Posterior cingulate gyrus (tissue), 11 donors: ENCODE data around the gene FLRT2.

Experiments
- DNase-seq, 10 donors: peaks; one replicate each; pipeline versions ENCODE4 v3.0.0 to v3.0.0-alpha.2; 2020 to 2021; ENCODE audit warnings: mixed read lengths in 3 of 10
- intact Hi-C: fragments of 100-400 bp; cut with DNase I; formaldehyde crosslinking; loops from one replicate; pipeline ENCODE4 v1.15.1; 2023

Gene FLRT2

GRCh38 chr14:85554106-85554505 lies 24.2 kb downstream of the FLRT2 start:
- intact Hi-C loops = no loop called here
- no peak for DNase-seq

GRCh38 chr14:85556267-85556666 lies 26.3 kb downstream of the FLRT2 start:
- DNase-seq = peak in 1 of 10 donors; percentile 41
- intact Hi-C loops = no loop called here

GRCh38 chr14:85558505-85558904 lies 28.6 kb downstream of the FLRT2 start:
- DNase-seq = no peak
- intact Hi-C loops = no loop called here

- no peak for DNase-seq
- intact Hi-C loops = no loop called here
Observed at GRCh38 chr14:85562630-85563029, 32.7 kb downstream of the FLRT2 start.

DNA sequence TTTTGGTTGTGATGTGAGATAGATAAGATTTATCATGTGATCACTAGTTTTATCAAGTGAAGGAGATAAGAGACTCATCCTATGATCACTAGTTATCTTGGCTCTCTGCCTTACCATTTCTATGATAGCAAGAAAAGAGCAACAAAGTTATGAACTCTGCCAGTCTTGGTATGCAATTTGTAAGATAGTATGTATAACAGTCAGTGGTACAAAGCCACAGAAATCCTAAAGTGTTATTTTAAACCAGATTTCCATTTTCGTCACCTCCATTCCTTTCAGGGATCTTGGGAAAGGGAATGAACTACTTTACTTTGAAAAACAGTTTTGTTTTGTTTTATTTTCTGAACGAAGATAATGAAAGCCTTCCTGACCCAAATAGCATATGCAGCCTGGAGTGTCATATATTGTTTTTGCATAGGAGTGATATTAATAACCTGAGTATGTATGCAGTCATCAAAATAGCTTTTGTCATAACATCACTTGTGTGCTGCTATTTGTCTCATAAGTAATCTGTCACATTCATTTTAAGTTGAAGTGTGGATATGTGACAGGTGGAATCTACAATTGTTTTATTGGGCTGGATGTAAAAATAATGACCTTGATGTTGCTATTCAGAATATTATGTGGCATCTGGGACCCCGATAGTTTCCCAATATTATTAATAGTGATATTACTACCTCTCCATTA lies 35.0 kb downstream of the FLRT2 start:
- DNase-seq = no peak
- intact Hi-C loops = no loop called here

DNA sequence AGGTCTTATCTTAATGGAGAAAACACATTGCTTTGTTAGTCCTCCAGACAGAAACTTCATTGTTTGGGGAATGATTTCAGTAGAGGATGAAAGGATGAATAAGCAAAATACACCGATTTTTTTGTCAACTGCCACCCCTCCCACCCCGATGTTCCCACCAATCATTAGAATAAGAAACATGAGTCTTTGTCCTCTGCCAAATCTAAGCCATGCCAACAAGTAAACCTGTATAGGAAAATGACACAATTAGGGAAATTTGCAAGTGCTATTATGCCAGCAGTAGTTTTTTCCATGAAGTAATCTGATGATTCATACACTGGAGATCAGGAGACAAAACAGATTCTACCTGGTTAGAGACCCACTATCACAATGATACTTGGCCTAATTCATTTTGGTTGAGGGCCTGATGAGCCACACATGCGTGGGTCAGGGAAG lies 35.9 kb downstream of the FLRT2 start:
- no peak for DNase-seq
- intact Hi-C loops = no loop called here

- intact Hi-C loops = no loop called here
- no peak for DNase-seq
Observed at GRCh38 chr14:85566603-85567002, 36.7 kb downstream of the FLRT2 start.

DNA sequence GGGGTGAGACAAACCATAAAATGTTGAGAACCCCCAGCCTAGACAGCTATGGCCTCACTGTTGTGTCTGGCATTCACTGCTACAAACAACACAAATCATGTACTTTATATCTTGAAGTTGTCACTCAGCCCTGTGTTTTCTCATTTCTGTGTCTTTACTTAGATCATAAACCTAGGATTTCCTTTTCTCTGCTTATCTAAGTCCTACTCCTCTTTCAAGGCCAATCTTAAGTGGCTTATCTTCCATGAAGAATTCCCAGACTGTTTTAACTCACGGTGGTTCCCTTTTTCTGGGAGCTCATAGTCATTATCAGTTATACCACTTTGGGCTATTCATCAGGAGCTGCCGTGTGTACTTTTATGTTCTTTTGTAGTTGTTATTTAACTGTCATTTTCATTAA lies 42.1 kb downstream of the FLRT2 start:
- intact Hi-C loops = no loop called here
- DNase-seq = no peak

GRCh38 chr14:85572845-85573244 lies 42.9 kb downstream of the FLRT2 start:
- intact Hi-C loops = no loop called here
- no peak for DNase-seq

DNA sequence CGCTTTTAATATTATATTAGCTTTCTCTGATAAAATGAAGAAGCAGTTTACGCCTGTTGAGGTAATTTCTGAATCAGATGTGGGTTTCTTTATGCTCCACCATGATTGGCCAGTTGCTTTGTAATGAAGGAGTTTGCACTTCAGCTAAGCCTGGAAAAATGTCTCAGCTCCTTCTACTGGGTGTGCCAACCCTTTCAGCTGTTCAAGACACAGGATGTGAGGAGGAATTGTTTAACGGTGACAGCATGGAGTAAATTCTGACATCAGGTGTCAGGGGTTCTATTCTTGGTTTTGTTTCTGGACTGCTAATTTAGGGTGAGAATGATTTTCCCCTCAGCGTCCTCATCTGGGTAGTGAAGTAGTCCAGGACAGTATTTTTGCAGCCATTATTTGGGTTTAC lies 43.5 kb downstream of the FLRT2 start:
- intact Hi-C loops = no loop called here
- DNase-seq = no peak

DNA sequence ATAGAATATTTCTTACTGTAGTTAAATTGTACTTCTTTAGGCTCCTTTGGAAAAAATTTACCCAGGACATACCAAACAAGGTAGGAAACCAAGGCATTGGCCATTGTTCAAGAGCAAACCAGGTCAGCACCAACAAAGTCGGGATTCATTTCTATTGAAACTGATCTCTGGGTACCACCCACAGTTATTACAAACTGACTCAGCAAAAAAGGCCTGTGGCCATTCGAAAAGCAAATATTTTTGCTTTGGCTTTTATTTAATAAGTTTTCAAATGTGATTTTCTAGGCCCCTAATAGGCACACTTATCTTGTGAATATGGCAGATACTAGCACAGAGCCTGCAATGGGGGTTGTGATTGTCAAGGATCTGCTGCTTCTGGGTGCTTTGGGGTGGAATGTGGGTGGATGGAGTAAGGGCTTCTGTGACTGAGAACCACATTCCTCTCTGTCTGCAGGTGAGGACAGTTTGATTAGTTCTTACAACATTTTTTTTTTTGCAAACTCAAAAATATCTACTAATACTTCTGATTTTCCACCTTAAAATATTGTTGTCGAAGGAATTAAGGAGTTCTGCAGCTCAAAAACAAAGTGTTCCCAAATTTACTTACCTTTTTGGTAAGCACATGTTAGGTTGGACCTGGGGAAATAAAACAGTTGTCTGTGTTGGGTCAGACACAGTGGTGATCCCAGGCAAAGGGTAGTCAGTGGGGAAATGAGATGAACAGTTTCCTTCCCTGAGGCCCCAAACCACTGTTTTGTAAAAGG lies 45.1 kb downstream of the FLRT2 start:
- DNase-seq = no peak
- intact Hi-C loops = no loop called here

GRCh38 chr14:85575617-85575898 lies 45.6 kb downstream of the FLRT2 start:
- intact Hi-C loops = no loop called here
- DNase-seq = no peak

GRCh38 chr14:85576218-85576617 lies 46.3 kb downstream of the FLRT2 start:
- DNase-seq = no peak
- intact Hi-C loops = no loop called here

GRCh38 chr14:85576848-85577542 lies 47.1 kb downstream of the FLRT2 start:
- intact Hi-C loops = no loop called here
- DNase-seq = no peak

DNA sequence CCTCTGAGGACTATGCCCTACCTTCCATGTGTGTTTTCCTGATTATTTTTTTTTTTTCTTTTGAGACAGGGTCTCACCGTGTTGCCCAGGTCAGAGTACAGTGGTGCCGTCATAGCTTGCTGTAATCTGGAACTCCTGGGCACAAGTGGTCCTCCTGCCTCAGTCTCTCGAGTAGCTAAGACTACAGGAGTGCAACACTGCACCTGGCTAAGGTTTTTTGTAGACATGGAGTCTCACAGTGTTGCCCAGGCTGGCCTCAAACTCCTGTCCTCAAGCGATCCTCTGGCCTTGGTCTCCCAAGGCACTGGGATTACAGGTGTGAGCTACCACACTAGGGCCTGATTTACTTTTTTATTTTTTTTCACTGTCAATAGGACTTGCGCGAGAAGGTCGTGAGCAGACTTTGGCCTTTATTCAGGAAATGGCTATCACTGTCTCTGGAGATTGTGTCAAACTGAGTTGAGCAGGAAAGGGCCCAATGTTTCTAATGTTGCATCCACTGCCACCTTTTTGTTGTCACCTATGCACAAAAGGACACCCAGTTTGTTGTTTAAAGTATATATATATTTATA lies 47.7 kb downstream of the FLRT2 start:
- DNase-seq = no peak
- intact Hi-C loops = no loop called here

GRCh38 chr14:85578357-85578756 lies 48.4 kb downstream of the FLRT2 start:
- intact Hi-C loops = no loop called here

GRCh38 chr14:85578930-85579329 lies 49.0 kb downstream of the FLRT2 start:
- intact Hi-C loops = no loop called here
- peak in 1 of 10 donors; percentile 83 for DNase-seq

More at GRCh38 chr14:85578357-85578756, 48.4 kb downstream of the FLRT2 start:
- DNase-seq = no peak

GRCh38 chr14:85579942-85580341 lies 50.0 kb downstream of the FLRT2 start:
- no peak for DNase-seq
- intact Hi-C loops = no loop called here

DNA sequence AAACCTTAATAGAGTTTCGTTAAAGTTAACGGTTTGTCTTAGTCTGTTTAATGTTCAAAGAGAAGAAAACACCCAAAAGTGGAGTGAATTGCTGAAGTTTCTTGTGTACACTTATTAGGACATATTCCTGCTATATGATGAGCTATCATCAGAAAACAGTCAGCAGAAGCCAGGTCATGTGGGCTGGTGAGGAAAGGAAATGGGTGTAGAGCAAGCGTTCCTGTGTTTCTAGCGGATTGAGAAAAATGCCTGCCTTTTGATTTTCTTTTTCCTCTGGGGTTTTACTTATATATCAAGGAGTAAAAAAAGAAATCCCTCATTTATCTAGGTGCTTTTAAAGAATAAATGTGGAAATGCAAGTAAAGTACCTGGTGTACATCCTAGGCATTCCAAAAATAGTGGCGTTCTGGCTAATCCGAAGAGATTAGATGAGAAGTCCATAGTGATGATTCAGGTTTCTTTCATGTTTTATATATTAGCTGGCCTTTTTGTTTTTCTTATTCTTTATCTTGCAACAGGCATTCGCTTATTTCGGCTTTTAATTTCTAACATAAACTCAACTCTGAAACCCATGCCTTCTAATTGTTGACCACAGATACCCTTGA lies 50.7 kb downstream of the FLRT2 start:
- intact Hi-C loops = no loop called here
- no peak for DNase-seq

GRCh38 chr14:85581691-85582090 lies 51.7 kb downstream of the FLRT2 start:
- intact Hi-C loops = no loop called here
- no peak for DNase-seq

- intact Hi-C loops = no loop called here
- DNase-seq = no peak
Observed at GRCh38 chr14:85583380-85583779, 53.4 kb downstream of the FLRT2 start.
